ENCODE results near the gene GCSAML. TPM values are rescaled to one million over a fixed set of nuclear protein-coding genes. Genes with fewer than 3 reads are reported as not detected.

Gene GCSAML
- total RNA-seq, 1 experiment from 2014 or later = not detected

DNA sequence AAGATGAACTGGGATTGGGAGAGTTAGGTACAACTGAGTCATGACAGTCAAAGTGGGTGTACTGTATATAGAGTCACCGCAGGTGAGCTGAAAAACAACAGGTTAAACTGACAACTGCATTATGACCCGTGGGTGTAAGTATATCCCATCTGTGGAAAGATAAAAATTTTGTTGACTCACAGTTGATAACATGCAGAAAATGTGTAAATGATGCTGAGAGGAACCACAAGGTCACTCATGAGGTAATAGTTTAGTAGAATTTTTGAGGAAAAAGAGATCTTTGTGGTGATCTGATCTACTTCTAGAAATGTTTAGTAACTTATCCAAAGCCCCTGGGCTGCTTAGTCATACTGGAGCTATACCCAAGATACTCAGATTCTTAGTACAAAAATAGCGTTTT is 13.5 kb upstream of the GCSAML start (continued):
- TF ChIP-seq POLR2A (IDR thresholded peaks at IDR 0.05; ENCODE audit: borderline replicate concordance, extremely low read depth, insufficient read depth, insufficient read length) (no peak), RAD21 (IDR thresholded peaks at IDR 0.05; ENCODE audit: low read depth) (no peak)
- TF ChIP-seq, protein P1, sequence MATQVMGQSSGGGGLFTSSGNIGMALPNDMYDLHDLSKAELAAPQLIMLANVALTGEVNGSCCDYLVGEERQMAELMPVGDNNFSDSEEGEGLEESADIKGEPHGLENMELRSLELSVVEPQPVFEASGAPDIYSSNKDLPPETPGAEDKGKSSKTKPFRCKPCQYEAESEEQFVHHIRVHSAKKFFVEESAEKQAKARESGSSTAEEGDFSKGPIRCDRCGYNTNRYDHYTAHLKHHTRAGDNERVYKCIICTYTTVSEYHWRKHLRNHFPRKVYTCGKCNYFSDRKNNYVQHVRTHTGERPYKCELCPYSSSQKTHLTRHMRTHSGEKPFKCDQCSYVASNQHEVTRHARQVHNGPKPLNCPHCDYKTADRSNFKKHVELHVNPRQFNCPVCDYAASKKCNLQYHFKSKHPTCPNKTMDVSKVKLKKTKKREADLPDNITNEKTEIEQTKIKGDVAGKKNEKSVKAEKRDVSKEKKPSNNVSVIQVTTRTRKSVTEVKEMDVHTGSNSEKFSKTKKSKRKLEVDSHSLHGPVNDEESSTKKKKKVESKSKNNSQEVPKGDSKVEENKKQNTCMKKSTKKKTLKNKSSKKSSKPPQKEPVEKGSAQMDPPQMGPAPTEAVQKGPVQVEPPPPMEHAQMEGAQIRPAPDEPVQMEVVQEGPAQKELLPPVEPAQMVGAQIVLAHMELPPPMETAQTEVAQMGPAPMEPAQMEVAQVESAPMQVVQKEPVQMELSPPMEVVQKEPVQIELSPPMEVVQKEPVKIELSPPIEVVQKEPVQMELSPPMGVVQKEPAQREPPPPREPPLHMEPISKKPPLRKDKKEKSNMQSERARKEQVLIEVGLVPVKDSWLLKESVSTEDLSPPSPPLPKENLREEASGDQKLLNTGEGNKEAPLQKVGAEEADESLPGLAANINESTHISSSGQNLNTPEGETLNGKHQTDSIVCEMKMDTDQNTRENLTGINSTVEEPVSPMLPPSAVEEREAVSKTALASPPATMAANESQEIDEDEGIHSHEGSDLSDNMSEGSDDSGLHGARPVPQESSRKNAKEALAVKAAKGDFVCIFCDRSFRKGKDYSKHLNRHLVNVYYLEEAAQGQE (IDR thresholded peaks at IDR 0.05; ENCODE audit: low read depth) = no peak

DNA sequence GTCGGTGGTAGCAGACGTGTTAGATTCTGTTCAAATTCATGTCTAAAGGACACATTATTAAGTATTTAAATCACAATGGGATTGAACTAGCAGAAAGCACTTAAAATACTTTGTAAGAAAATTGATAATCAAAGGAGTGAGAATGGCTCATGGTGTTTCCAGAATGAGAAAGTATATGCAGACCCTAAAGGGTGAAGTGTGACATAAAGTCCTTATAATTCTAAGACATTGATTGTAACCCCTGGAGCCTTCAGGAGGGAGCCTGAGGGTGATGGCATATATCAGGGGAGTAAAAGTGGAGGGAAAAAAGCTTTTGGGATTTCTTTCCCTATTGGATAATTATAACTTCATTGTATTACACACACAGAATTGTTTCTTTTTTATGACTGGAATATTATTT is 12.6 kb upstream of the GCSAML start, which contains the start of gene OR2C3:
Gene OR2C3, minus strand, starts transcription at position 101 of the 400 bp plus-strand sequence. CDS start 3,929 bp downstream, outside the sequence.
- H3K79me2 ChIP-seq (ENCODE audit: insufficient read depth, low read length) = no peaks in the 10 kb centered on the region
- no peak for DNase-seq (ENCODE audit: low read depth, low spot score)
- H3K9me3 ChIP-seq (ENCODE audit: control insufficient read depth in 1 of 2, insufficient read depth in 1 of 2, low read depth in 1 of 2, low read length in 2 of 2) = no peaks in the 10 kb centered on the region
- no peaks in the 10 kb centered on the region for H3K36me3 ChIP-seq (ENCODE audit: control insufficient read depth in 1 of 2, insufficient read depth in 2 of 2, low read length in 2 of 2)
- H3K27ac ChIP-seq (ENCODE audit: low read depth, low read length) = no peak within 1 kb of the TSS
- no peak within 1 kb of the TSS for H2AFZ ChIP-seq (ENCODE audit: low read depth, low read length, poor library complexity, severe bottlenecking)
- H3K27me3 ChIP-seq (ENCODE audit: insufficient read depth, low read length) = 0 out of 2 replicates have a peak, but pooled peaks cover 4% of the 10 kb centered on the region
- intact Hi-C loops (cut with micrococcal nuclease) = no loop called here
- BruUV-seq (replicated peaks) = no TSS peak
- H4K20me1 ChIP-seq (ENCODE audit: insufficient read depth) = no peaks in the 10 kb centered on the region
- ATAC-seq = no peak
- no peak within 1 kb of the TSS for H3K9ac ChIP-seq (ENCODE audit: low read length)
- H3K4me1 ChIP-seq (ENCODE audit: control insufficient read depth in 1 of 2, insufficient read depth in 2 of 2, low read length in 2 of 2) = no peaks in the 10 kb centered on the region
- no peak within 1 kb of the TSS for H3K4me3 ChIP-seq (replicated peaks in 1 of 2; ENCODE audit: low read depth in 1 of 2, low read length in 2 of 2)
- ChIA-PET POLR2A (no interaction called here), CTCF (no interaction called here), RAD21 (ENCODE audit: low non-redundant PET in 1 of 2, low total read pairs in 2 of 2, uncharacterized antibody in 2 of 2, unreplicated experiment in 2 of 2) (no interaction called here)
- TF ChIP-seq EZH2 (IDR thresholded peaks at IDR 0.05) (no peak), EZH2phosphoT487 (IDR thresholded peaks at IDR 0.05; ENCODE audit: borderline replicate concordance) (no peak), SIN3A (IDR thresholded peaks at IDR 0.05; ENCODE audit: low read depth) (no peak), TCF7L2 (IDR thresholded peaks at IDR 0.05; ENCODE audit: borderline replicate concordance, extremely low read depth, insufficient read depth, insufficient read length) (no peak), JUND (IDR thresholded peaks at IDR 0.05) (no peak), SRF (IDR thresholded peaks at IDR 0.05; ENCODE audit: low read depth) (no peak), POLR2A (IDR thresholded peaks at IDR 0.05; ENCODE audit: borderline replicate concordance, extremely low read depth, insufficient read depth, insufficient read length) (no peak), YY1 (IDR thresholded peaks at IDR 0.05; ENCODE audit: extremely low read depth, insufficient replicate concordance, low read depth, low read length) (no peak), CBX3 (IDR thresholded peaks at IDR 0.05; ENCODE audit: low read depth) (no peak), FOSL1 (IDR thresholded peaks at IDR 0.05; ENCODE audit: low read depth) (no peak), ELF1 (IDR thresholded peaks at IDR 0.05; ENCODE audit: borderline replicate concordance, low read depth) (no peak)
- TF ChIP-seq, protein P1 (IDR thresholded peaks at IDR 0.05; ENCODE audit: low read depth) = no peak
- TF ChIP-seq, protein P2, sequence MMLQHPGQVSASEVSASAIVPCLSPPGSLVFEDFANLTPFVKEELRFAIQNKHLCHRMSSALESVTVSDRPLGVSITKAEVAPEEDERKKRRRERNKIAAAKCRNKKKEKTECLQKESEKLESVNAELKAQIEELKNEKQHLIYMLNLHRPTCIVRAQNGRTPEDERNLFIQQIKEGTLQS (IDR thresholded peaks at IDR 0.05) = no peak
- no peaks in the 10 kb centered on the region for H3K9me2 ChIP-seq (ENCODE audit: insufficient read depth)
- H3K4me2 ChIP-seq (ENCODE audit: low read length) = no peak within 1 kb of the TSS

All from HCT116 (cell line).